H1 (cell line): ENCODE results near the gene CACNA1C. TPM values are rescaled to one million over a fixed set of nuclear protein-coding genes. Genes with fewer than 3 reads are reported as not detected.

Source experiments
- CTCF ChIA-PET: fragments of 300-600 bp; sonication (Branson Sonifier 250); formaldehyde crosslinking; loops from one replicate; lab custom pipeline; 2021; ENCODE audit not compliant: partially characterized antibody; lab: Charles Lee
- POLR2A ChIA-PET: fragments of 300-600 bp; sonication (Branson Sonifier 250); formaldehyde crosslinking; loops from one replicate; lab custom pipeline; 2021; ENCODE audit warnings: inconsistent platforms; ENCODE audit not compliant: partially characterized antibody; lab: Charles Lee
- DNase-seq, 2 experiments: peaks; one replicate each; pipeline versions ENCODE4 v3.0.0 to v3.0.0-alpha.2; 2010 to 2022; ENCODE audit warnings: low spot score in 2 of 2, low read depth in 1 of 2, mixed read lengths in 1 of 2
- FAIRE-seq: peaks from 2 replicates; lab custom pipeline; 2011; peaks lifted over from hg19 to GRCh38; lab: Jason Lieb, UNC
- H2AFZ ChIP-seq: 2 replicates; pipeline ENCODE4 v1.8.1; 2012; ENCODE audit warnings: low read length, inconsistent platforms
- H2AK5ac ChIP-seq: 2 replicates; pipeline ENCODE4 v1.6.1; 2013; ENCODE audit warnings: low read depth, low read length
- H2BK120ac ChIP-seq: replicated peaks from 2 replicates; pipeline ENCODE3; 2013; ENCODE audit warnings: low read depth, low read length, inconsistent platforms
- H2BK12ac ChIP-seq: 2 replicates; pipeline ENCODE4 v1.6.1; 2013; ENCODE audit warnings: low read depth, low read length
- H2BK15ac ChIP-seq: 2 replicates; pipeline ENCODE4 v1.6.1; 2013; ENCODE audit warnings: low read length
- H2BK20ac ChIP-seq: 2 replicates; pipeline ENCODE4 v1.6.1; 2013; ENCODE audit warnings: low read length
- H2BK5ac ChIP-seq: 2 replicates; pipeline ENCODE4 v1.6.1; 2013; ENCODE audit warnings: low read depth, low read length
- H3K14ac ChIP-seq: 2 replicates; pipeline ENCODE4 v1.6.1; 2013; ENCODE audit warnings: inconsistent platforms; ENCODE audit not compliant: insufficient read length
- H3K18ac ChIP-seq: 2 replicates; pipeline ENCODE4 v1.6.1; 2013; ENCODE audit warnings: low read length; ENCODE audit errors: extremely low read depth
- H3K23ac ChIP-seq: 2 replicates; pipeline ENCODE4 v1.6.1; 2013; ENCODE audit warnings: inconsistent platforms; ENCODE audit not compliant: insufficient read length
- H3K23me2 ChIP-seq: 2 replicates; pipeline ENCODE4 v1.6.1; 2013; ENCODE audit warnings: low read depth, low read length
- H3K27ac ChIP-seq: 2 replicates; pipeline ENCODE4 v1.6.1; 2011; ENCODE audit warnings: low read depth, low read length, inconsistent platforms
- H3K27me3 ChIP-seq, 4 experiments: replicated peaks in 1 of 4; 1 replicate in 1 of 4; 2 replicates in 3 of 4; pipeline versions ENCODE4 v1.6.1 to v1.8.1; 2011 to 2013; ENCODE audit warnings: low read length in 3 of 4, mild to moderate bottlenecking in 3 of 4, inconsistent platforms in 2 of 4, mixed read lengths in 2 of 4, moderate library complexity in 1 of 4; ENCODE audit not compliant: control insufficient read depth in 3 of 4, insufficient read depth in 3 of 4; ENCODE audit errors: extremely low read depth in 1 of 4
- H3K36me3 ChIP-seq, 4 experiments: 2 replicates each; pipeline versions ENCODE4 v1.6.1 to v1.8.1; 2011 to 2013; ENCODE audit warnings: mild to moderate bottlenecking in 4 of 4, low read length in 3 of 4, moderate library complexity in 2 of 4, control low read depth in 1 of 4, inconsistent platforms in 1 of 4; ENCODE audit not compliant: insufficient read depth in 4 of 4, control insufficient read depth in 2 of 4
- H3K4ac ChIP-seq: replicated peaks from 2 replicates; pipeline ENCODE3; 2013; ENCODE audit warnings: low read length, low read depth, mixed read lengths, inconsistent platforms; ENCODE audit not compliant: insufficient read length
- H3K4me1 ChIP-seq, 4 experiments: replicated peaks in 1 of 4; 1 replicate in 1 of 4; 2 replicates in 3 of 4; pipeline versions ENCODE4 v1.6.1 to v1.8.1; 2011 to 2013; ENCODE audit warnings: low read length in 3 of 4, inconsistent platforms in 2 of 4, mixed read lengths in 1 of 4; ENCODE audit not compliant: insufficient read depth in 4 of 4, control insufficient read depth in 3 of 4
- H3K4me2 ChIP-seq, 2 experiments: 2 replicates each; pipeline versions ENCODE4 v1.6.1 to v1.8.1; 2011 to 2013; ENCODE audit warnings: low read depth in 2 of 2, low read length in 2 of 2, control low read depth in 1 of 2, inconsistent platforms in 1 of 2, mild to moderate bottlenecking in 1 of 2; ENCODE audit not compliant: insufficient read depth in 1 of 2
- H3K4me3 ChIP-seq, 4 experiments: fragments of 200-600, 300-600 bp in 1 of 4; sonication (generic), shearing (Covaris generic), sonication (Bioruptor Twin) in 1 of 4; 2 replicates each; pipeline versions ENCODE4 v1.5.1 to v1.8.1; 2011 to 2016; ENCODE audit warnings: low read length in 4 of 4, low read depth in 3 of 4, control low read depth in 2 of 4, inconsistent platforms in 2 of 4, mild to moderate bottlenecking in 2 of 4, mixed read lengths in 1 of 4, moderate library complexity in 1 of 4; ENCODE audit not compliant: insufficient read depth in 2 of 4; ENCODE audit errors: extremely low read depth in 1 of 4
- H3K56ac ChIP-seq: replicated peaks from 2 replicates; pipeline ENCODE3; 2013; ENCODE audit warnings: low read depth, mild to moderate bottlenecking, mixed read lengths, low read length, inconsistent platforms; ENCODE audit not compliant: insufficient read length
- H3K79me1 ChIP-seq: 2 replicates; pipeline ENCODE4 v1.6.1; 2013; ENCODE audit warnings: low read depth, low read length, control low read depth
- H3K79me2 ChIP-seq, 2 experiments: 2 replicates each; pipeline versions ENCODE4 v1.6.1 to v1.8.1; 2012 to 2013; ENCODE audit warnings: low read length in 2 of 2, mild to moderate bottlenecking in 2 of 2, inconsistent platforms in 1 of 2; ENCODE audit not compliant: insufficient read depth in 2 of 2, control insufficient read depth in 1 of 2
- H3K9ac ChIP-seq, 4 experiments: replicated peaks in 1 of 4; 1 replicate in 1 of 4; 2 replicates in 3 of 4; pipeline versions ENCODE4 v1.6.1 to v1.8.1; 2011 to 2013; ENCODE audit warnings: low read depth in 3 of 4, low read length in 3 of 4, control low read depth in 2 of 4, mild to moderate bottlenecking in 2 of 4, moderate library complexity in 2 of 4, inconsistent platforms in 1 of 4; ENCODE audit errors: extremely low read depth in 1 of 4
- H3K9me3 ChIP-seq, 2 experiments: 2 replicates each; pipeline versions ENCODE4 v1.6.1 to v1.8.1; 2012 to 2013; ENCODE audit warnings: mild to moderate bottlenecking in 2 of 2, moderate library complexity in 2 of 2, control low read depth in 1 of 2, inconsistent platforms in 1 of 2, low read depth in 1 of 2, low read length in 1 of 2, mixed read lengths in 1 of 2; ENCODE audit not compliant: insufficient read depth in 2 of 2
- H4K20me1 ChIP-seq, 2 experiments: replicated peaks in 1 of 2; 2 replicates each; pipeline versions ENCODE3 to v1.8.1; 2011 to 2013; ENCODE audit warnings: inconsistent platforms in 2 of 2, low read length in 2 of 2, mild to moderate bottlenecking in 1 of 2; ENCODE audit not compliant: insufficient read depth in 2 of 2, control insufficient read depth in 1 of 2
- H4K5ac ChIP-seq: 2 replicates; pipeline ENCODE4 v1.6.1; 2013; ENCODE audit warnings: low read length, low read depth, mixed read lengths, inconsistent platforms; ENCODE audit not compliant: insufficient read length
- H4K8ac ChIP-seq: 2 replicates; pipeline ENCODE4 v1.8.0; 2013; ENCODE audit warnings: mild to moderate bottlenecking, moderate library complexity, low read length, inconsistent platforms; ENCODE audit not compliant: insufficient read depth; ENCODE audit errors: extremely low read depth
- H4K91ac ChIP-seq: replicated peaks from 2 replicates; pipeline ENCODE3; 2013; ENCODE audit warnings: low read length, mixed read lengths, inconsistent platforms; ENCODE audit not compliant: insufficient read length
- ASH2L ChIP-seq: fragments of 200-600, 300-600 bp; sonication (generic); IDR thresholded peaks from one replicate; pipeline ENCODE4 v1.7.1; 2017; ENCODE audit warnings: low read length
- ATF3 ChIP-seq: IDR thresholded peaks from 2 replicates; pipeline ENCODE4 v1.6.1; 2011; ENCODE audit warnings: low read depth, mild to moderate bottlenecking, low read length; ENCODE audit not compliant: insufficient read depth
- CEBPB ChIP-seq: IDR thresholded peaks from 2 replicates; pipeline ENCODE4 v1.6.1; 2012; ENCODE audit warnings: low read depth, low read length
- CHD2 ChIP-seq: IDR thresholded peaks from 2 replicates; pipeline ENCODE4 v1.6.1; 2012; ENCODE audit warnings: low read length, improper control_type of control experiment
- CTCF ChIP-seq, 3 experiments: IDR thresholded peaks; 1 replicate in 2 of 3; 2 replicates in 1 of 3; pipeline versions ENCODE4 v1.5.1 to v1.6.1; 2011; ENCODE audit warnings: low read length in 3 of 3, mild to moderate bottlenecking in 3 of 3, inconsistent platforms in 2 of 3, low read depth in 1 of 3, moderate library complexity in 1 of 3; ENCODE audit not compliant: insufficient read depth in 1 of 3; ENCODE audit errors: control extremely low read depth in 1 of 3
- KDM4A ChIP-seq: IDR thresholded peaks from one replicate; pipeline ENCODE4 v1.7.1; 2012; ENCODE audit warnings: low read depth, mild to moderate bottlenecking, moderate library complexity, low read length, inconsistent platforms; ENCODE audit not compliant: severe bottlenecking
- PHF8 ChIP-seq: fragments of 200-600 bp; sonication (generic); conservative IDR thresholded peaks from 2 replicates; pipeline ENCODE4 v1.7.1; 2012; ENCODE audit warnings: low read depth, mild to moderate bottlenecking, inconsistent platforms, low read length, moderate library complexity
- RAD21 ChIP-seq, 2 experiments: IDR thresholded peaks in 1 of 2; conservative IDR thresholded peaks in 1 of 2; 2 replicates each; pipeline ENCODE4 v1.6.1; 2011; ENCODE audit warnings: low read depth in 2 of 2, low read length in 2 of 2, improper control_type of control experiment in 1 of 2, inconsistent platforms in 1 of 2, mild to moderate bottlenecking in 1 of 2, moderate library complexity in 1 of 2
- SIN3A ChIP-seq, 2 experiments: IDR thresholded peaks in 1 of 2; conservative IDR thresholded peaks in 1 of 2; 2 replicates each; pipeline ENCODE4 v1.6.1; 2011 to 2012; ENCODE audit warnings: low read length in 2 of 2, improper control_type of control experiment in 1 of 2, low read depth in 1 of 2, mild to moderate bottlenecking in 1 of 2
- SIX5 ChIP-seq: IDR thresholded peaks from 2 replicates; pipeline ENCODE4 v1.6.1; 2011; ENCODE audit warnings: mild to moderate bottlenecking, low read depth, low read length
- TEAD4 ChIP-seq: IDR thresholded peaks from 2 replicates; pipeline ENCODE4 v1.6.1; 2012; ENCODE audit warnings: low read depth, low read length, inconsistent platforms, mixed read lengths
- WGBS, 2 experiments: shearing (Covaris generic) in 1 of 2; methylation state at CpG; one replicate each; pipeline versions ENCODE4 v1.1.6 to v1.1.7; 2013 to 2015; ENCODE audit warnings: low lambda C conversion rate in 2 of 2, mixed read lengths in 2 of 2, inconsistent platforms in 1 of 2, low coverage in 1 of 2, missing lambda C conversion rate in 1 of 2; ENCODE audit not compliant: insufficient replicate concordance in 2 of 2, insufficient coverage in 1 of 2, insufficient read length in 1 of 2; ENCODE audit errors: extremely low coverage in 1 of 2, missing lambda C conversion rate in 1 of 2; 5-methylcytosine and 5-hydroxymethylcytosine counted together
- polyA plus RNA-seq, 7 experiments: library from polyadenylated mRNA; depleted of rRNA in 3 of 7; stranded (reverse) in 5 of 7; unstranded in 2 of 7; fragments of >200 nt in 5 of 7; fragments of 200-250 nt in 2 of 7; gene quantifications; 1 replicate in 5 of 7; 2 replicates in 1 of 7; 4 replicates in 1 of 7; pipeline versions ENCODE4 v1.2.1 to v1.2.3, GENCODE V29; 2011 to 2013; ENCODE audit warnings: missing spikeins in 2 of 7, mixed read lengths in 2 of 7
- total RNA-seq: library from RNA; stranded (reverse); fragmentation: NEBNext Ultra II Directional; extraction: Animal tissue kit (Norgen Biotek cat#: 25700); gene quantifications from 2 replicates; pipeline ENCODE4 v1.2.1, GENCODE V29; 2021

CACNA1C gene
- total and polyA plus RNA-seq, 2 of the 8 experiments (the other 6 are each of a cell fraction or from before 2014, with no cell fraction given): 1.3 TPM

GRCh38 chr12:2509137-2509536 lies 456.4 kb downstream of the CACNA1C start:
- no peak for FAIRE-seq
- H4K8ac ChIP-seq: no peak overlapping the region
- H3K9me3 ChIP-seq: no peaks in the 10 kb centered on the region
- TF ChIP-seq ATF3 (no peak), KDM4A (no peak), SIX5 (no peak), RAD21 (IDR thresholded peaks at IDR 0.05 in 1 of 2, conservative IDR thresholded peaks at IDR 0.05 in 1 of 2; ENCODE audit: low read depth in 2 of 2, low read length in 2 of 2) (no peak), CTCF (IDR thresholded peaks at IDR 0.05; ENCODE audit: control extremely low read depth in 1 of 3, insufficient read depth in 1 of 3, low read depth in 1 of 3, low read length in 3 of 3) (no peak), CHD2 (no peak), PHF8 (no peak), ASH2L (no peak), CEBPB (no peak), TEAD4 (no peak), SIN3A (conservative IDR thresholded peaks at IDR 0.05 in 1 of 2, IDR thresholded peaks at IDR 0.05 in 1 of 2; ENCODE audit: low read depth in 1 of 2, low read length in 2 of 2) (no peak)

More at GRCh38 chr12:2509137-2509536, 456.4 kb downstream of the CACNA1C start:
- Histone ChIP-seq H3K27me3 (no peaks in the 10 kb centered on the region), H2BK5ac (no peak overlapping the region), H3K14ac (no peak overlapping the region), H3K18ac (no peak overlapping the region), H2AFZ (no peak overlapping the region), H2BK120ac (no peak overlapping the region), H3K36me3 (no peaks in the 10 kb centered on the region), H4K20me1 (no peaks in the 10 kb centered on the region), H3K9ac (no peak overlapping the region), H3K4me3 (no peak overlapping the region), H3K79me1 (no peaks in the 10 kb centered on the region), H2BK20ac (no peak overlapping the region), H4K5ac (no peak overlapping the region), H2BK12ac (no peak overlapping the region), H3K4me2 (no peak overlapping the region), H3K4me1 (0 out of 7 replicates have a peak, but pooled peaks cover 0 to 2% (median 0%) of the 10 kb centered on the region in 4 experiments), H3K4ac (no peak overlapping the region), H2AK5ac (no peak overlapping the region), H3K79me2 (no peaks in the 10 kb centered on the region), H3K23me2 (no peaks in the 10 kb centered on the region; the same call in 1 of the 2 replicates), H4K91ac (no peak overlapping the region), H3K27ac (no peak overlapping the region), H3K56ac (no peak overlapping the region), H2BK15ac (no peak overlapping the region), H3K23ac (no peak overlapping the region)
- CTCF ChIA-PET: interaction anchor here (0.9 to 2.1 kb wide), 3 partner anchors 10 to 97 kb away, joined by 3 to 7 read pairs (median 4); no protein-coding TSS in a partner anchor
- no peak for DNase-seq
- WGBS, 2 experiments: 85% methylated on average over 5 of the region's 5 CpGs; no CpG with 5 or more reads in 1 of the 2 experiments
- POLR2A ChIA-PET: no interaction called here
